Aorta (tissue), 5 donors: ENCODE data around the gene USH2A. TPM values are rescaled to one million over a fixed set of nuclear protein-coding genes. Genes with fewer than 3 reads are reported as not detected.

Experiments used
- ATAC-seq: fragments of 200-7000 bp; cut with Tn5 transposase; one replicate; pipeline ENCODE4 v1.9.1; 2022; ENCODE audit warnings: moderate library complexity; ENCODE audit not compliant: low FRiP score
- DNase-seq, 2 donors: peaks; one replicate each; pipeline ENCODE4 v3.0.0-alpha.2; 2020
- H3K27ac ChIP-seq, 2 donors: one replicate each; pipeline ENCODE4 v1.5.1; 2013; ENCODE audit warnings: low read length in 2 of 2, mild to moderate bottlenecking in 2 of 2, moderate library complexity in 2 of 2, control low read depth in 1 of 2, inconsistent platforms in 1 of 2, low read depth in 1 of 2
- H3K27me3 ChIP-seq, 2 donors: one replicate each; pipeline ENCODE4 v1.6.1; 2013; ENCODE audit warnings: control low read depth in 1 of 2, low read length in 1 of 2, mild to moderate bottlenecking in 1 of 2, moderate library complexity in 1 of 2; ENCODE audit not compliant: insufficient read depth in 2 of 2, control insufficient read depth in 1 of 2
- H3K36me3 ChIP-seq, 2 donors: one replicate each; pipeline ENCODE4 v1.6.1; 2013; ENCODE audit warnings: control low read depth in 1 of 2, low read length in 1 of 2, mild to moderate bottlenecking in 1 of 2; ENCODE audit not compliant: insufficient read depth in 2 of 2, control insufficient read depth in 1 of 2
- H3K4me1 ChIP-seq, 2 donors: one replicate each; pipeline ENCODE4 v1.6.1; 2013; ENCODE audit warnings: low read length in 2 of 2, control low read depth in 1 of 2, mild to moderate bottlenecking in 1 of 2, moderate library complexity in 1 of 2; ENCODE audit not compliant: insufficient read depth in 2 of 2, control insufficient read depth in 1 of 2
- H3K4me3 ChIP-seq, 2 donors: one replicate each; pipeline ENCODE4 v1.5.1; 2013; ENCODE audit warnings: low read length in 2 of 2, control low read depth in 1 of 2, mild to moderate bottlenecking in 1 of 2
- H3K9me3 ChIP-seq: one replicate; pipeline ENCODE4 v1.6.1; 2013; ENCODE audit warnings: mild to moderate bottlenecking, low read length; ENCODE audit not compliant: control insufficient read depth
- WGBS, 2 donors: extraction: QIAGEN DNeasy Blood & Tissue Kit; methylation state at CpG; one replicate each; pipeline ENCODE4 v1.1.7; 2013; 5-methylcytosine and 5-hydroxymethylcytosine counted together
- intact Hi-C, 2 donors: fragments of 100-400 bp; cut with DNase I; formaldehyde crosslinking; loops; one replicate each; pipeline versions ENCODE4 v1.14.2 to v1.15.0; 2022
- polyA plus RNA-seq, 2 donors: library from polyadenylated mRNA; stranded (reverse); fragments of 200-250 nt; gene quantifications; one replicate each; pipeline ENCODE4 v1.2.3, GENCODE V29; 2013
- total RNA-seq, 2 donors: library from RNA; stranded (reverse); fragmentation: NEBNext Ultra II Directional; extraction: Animal tissue kit (Norgen Biotek cat#: 25700); gene quantifications; one replicate each; pipeline ENCODE4 v1.2.1, GENCODE V29; 2021
- donor health status: healthy with polysubstance abuse.
- donor health status: Bipolar disorder and iron deficiency.
- donor health status: DM: no; HTN: no; CAD: no.
- donor health status: DM: no; HTN: no; CAD: no.
- donor health status: DM: yes; HTN: yes; CAD: no.

USH2A gene
- total and polyA plus RNA-seq, 4 donors, result 0.13 TPM; not detected in 3

DNA sequence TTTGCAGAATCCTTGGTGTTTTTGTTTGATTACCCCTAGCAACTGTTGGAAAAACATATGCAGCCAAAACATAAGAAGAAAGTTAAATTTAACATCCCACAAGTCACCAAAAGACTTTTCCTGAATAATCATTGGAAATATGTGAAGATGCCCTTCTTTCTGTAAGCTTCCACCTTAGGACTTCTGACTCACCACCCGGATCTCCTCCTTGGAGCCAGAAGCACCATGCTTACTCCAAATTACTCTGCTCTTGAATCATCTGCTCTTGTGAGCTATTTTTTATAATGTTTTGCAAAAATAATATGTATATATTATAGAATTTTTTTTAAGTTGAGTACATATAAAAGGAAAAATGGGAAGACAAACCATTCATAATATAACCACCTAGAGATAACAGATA is 464.4 kb downstream of the USH2A start:
- Histone ChIP-seq H3K27me3 (no peaks in the 10 kb centered on the region), H3K4me1 (no peaks in the 10 kb centered on the region), H3K4me3 (no peak overlapping the region), H3K36me3 (no peaks in the 10 kb centered on the region), H3K9me3 (no peaks in the 10 kb centered on the region), H3K27ac (no peak overlapping the region)
- DNase-seq (no peak), ATAC-seq (no peak)
- intact Hi-C loops, result no loop called here
- 64 to 74% methylated on average over 1 of the region's 1 CpG for WGBS, 2 donors

DNA sequence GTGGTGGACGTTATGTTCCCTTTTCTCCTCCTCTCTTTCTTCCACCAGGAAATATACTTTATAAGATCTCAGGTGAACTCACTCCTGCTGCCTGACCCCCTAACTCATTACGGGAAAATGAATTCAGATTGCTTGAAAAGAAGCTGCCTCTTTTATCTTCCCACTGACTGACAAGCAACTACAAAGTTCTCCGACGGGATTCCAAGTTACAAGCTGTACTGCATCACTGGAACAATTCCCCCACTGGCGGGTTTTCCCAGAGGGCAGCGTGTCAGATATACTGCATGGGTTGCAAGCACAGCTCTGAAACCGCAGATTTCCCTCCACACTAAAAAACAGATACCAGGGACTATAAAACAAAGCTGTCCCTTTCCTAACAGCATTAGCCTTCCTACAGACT is 465.6 kb downstream of the USH2A start:
- Histone ChIP-seq H3K9me3 (no peaks in the 10 kb centered on the region), H3K27me3 (no peaks in the 10 kb centered on the region), H3K36me3 (no peaks in the 10 kb centered on the region), H3K4me1 (no peaks in the 10 kb centered on the region), H3K27ac (no peak overlapping the region), H3K4me3 (no peak overlapping the region)
- intact Hi-C loops, result no loop called here
- 1 to 4% methylated on average over 7 of the region's 7 CpGs for WGBS, 2 donors
- DNase-seq (no peak), ATAC-seq (no peak)

DNA sequence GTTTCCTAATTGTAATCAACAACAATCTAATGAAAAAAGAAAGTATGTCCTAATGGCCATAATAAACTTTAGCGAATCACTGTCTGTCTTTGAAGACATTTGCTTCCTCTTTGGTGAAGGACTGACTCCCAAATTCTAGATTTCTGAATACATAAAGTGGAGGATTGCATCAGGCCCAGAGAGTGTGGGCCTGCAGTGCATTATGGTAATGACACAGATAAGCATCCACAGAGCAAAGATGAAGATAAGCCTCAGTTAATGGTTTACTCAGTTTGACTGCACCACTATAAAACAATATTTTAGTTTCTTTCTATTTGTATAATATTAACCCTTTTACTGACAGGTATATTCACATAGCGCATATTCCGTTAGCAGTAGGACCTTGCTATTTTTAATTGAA is 490.7 kb downstream of the USH2A start:
- intact Hi-C loops, result no loop called here
- Histone ChIP-seq H3K9me3 (no peaks in the 10 kb centered on the region), H3K4me1 (no peaks in the 10 kb centered on the region), H3K36me3 (no peaks in the 10 kb centered on the region), H3K4me3 (no peak overlapping the region), H3K27me3 (no peaks in the 10 kb centered on the region), H3K27ac (no peak overlapping the region)
- no peak for ATAC-seq
- DNase-seq, result no peak
- WGBS, 2 donors, result 89 to 97% methylated on average over 3 of the region's 3 CpGs

DNA sequence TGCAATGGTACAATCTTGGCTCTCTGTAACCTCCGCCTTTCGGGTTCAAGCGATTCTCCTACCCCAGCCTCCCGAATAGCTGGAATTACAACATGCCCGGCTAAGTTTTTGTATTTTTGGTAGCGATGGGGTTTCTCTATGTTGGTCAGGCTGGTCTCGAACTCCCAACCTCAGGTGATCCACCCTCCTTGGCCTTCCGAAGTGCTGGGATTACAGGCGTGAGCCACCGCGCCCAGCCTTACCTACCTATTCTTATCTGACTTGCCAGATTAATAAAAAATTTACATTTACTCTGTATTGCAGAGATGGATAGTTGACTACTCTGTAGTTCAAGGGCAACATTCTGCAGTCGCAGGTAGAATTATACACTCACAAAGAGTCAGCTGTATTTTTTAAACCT is 496.6 kb downstream of the USH2A start:
- ATAC-seq (no peak), DNase-seq (no peak)
- H3K4me3 ChIP-seq, result no peak overlapping the region
- no peak overlapping the region for H3K27ac ChIP-seq
- no peaks in the 10 kb centered on the region for H3K4me1 ChIP-seq
- H3K9me3 ChIP-seq, result no peaks in the 10 kb centered on the region
- intact Hi-C loops, result no loop called here
- H3K36me3 ChIP-seq, result no peaks in the 10 kb centered on the region
- WGBS, 2 donors, result 93 to 96% methylated on average over 12 of the region's 12 CpGs
- no peaks in the 10 kb centered on the region for H3K27me3 ChIP-seq

DNA sequence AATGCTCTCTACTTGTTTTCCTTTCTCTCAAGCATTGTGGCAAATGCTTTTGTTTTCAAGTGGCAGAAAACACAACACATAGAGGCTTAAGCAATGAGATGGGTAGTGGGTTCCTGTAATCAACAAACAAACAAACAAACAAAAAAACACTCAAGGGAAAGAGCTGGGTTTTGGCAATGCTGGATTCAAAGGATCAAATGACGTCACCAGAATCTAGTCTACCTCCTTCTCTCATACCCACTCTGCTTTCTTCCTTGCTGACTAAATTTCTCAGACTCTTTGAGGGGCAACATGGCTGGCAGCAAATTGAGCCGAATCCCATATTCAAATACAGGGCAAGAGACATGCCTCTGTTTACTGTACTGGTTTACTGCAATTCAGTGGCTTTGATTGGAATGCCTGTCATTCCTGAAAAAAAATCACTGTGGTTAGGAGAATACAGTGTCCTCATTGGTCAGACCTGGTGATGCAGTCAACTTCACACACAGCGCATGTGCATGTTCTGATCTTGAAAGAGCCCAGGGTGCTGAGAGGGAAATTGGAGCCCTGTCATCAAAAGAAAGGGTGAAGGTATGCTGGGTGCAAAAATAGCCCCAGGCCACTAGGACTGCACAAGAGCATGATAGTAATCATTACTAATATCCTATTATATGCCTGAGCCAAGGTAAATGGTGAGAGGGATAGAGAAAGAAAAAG is 500.0 kb downstream of the USH2A start:
- Histone ChIP-seq H3K9me3 (no peaks in the 10 kb centered on the region), H3K27me3 (no peaks in the 10 kb centered on the region), H3K4me3 (no peak overlapping the region), H3K27ac (no peak overlapping the region), H3K36me3 (no peaks in the 10 kb centered on the region), H3K4me1 (no peaks in the 10 kb centered on the region)
- ATAC-seq (no peak), DNase-seq (no peak)
- WGBS, 2 donors, result 50% methylated on average over 3 of the region's 3 CpGs
- intact Hi-C loops, result no loop called here

DNA sequence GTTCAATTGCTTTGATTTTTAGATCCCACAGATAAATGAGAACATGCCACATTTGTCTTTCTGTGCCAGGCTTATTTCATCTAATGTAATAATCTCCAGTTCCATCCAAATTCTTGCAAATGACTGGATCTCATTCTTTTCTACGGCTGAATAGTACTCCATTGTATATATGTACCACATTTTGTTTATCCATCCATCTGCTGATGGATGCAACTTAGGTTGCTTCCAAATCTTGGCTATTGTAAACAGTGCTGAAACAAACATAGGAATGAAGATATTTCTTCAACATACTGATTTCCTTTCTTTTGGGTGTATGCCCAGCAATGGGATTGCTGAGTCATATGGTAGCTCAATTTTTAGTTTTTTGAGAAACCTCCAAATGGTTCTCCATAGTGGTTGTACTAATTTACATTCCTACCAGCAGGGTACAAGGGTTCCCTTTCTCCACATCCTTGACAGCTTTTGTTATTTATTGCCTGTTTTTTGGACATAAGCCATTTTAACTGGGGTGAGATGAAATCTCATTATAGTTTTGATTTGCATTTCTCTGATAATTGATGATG is 511.8 kb downstream of the USH2A start:
- ATAC-seq, result no peak
- no peaks in the 10 kb centered on the region for H3K36me3 ChIP-seq
- H3K27ac ChIP-seq, result no peak overlapping the region
- peaks cover 0 to 3% of the 10 kb centered on the region in 2 donors for H3K27me3 ChIP-seq
- no peak for DNase-seq
- intact Hi-C loops, result no loop called here
- H3K9me3 ChIP-seq, result no peaks in the 10 kb centered on the region
- H3K4me1 ChIP-seq, result no peaks in the 10 kb centered on the region
- 92 to 94% methylated on average over 1 of the region's 1 CpG for WGBS, 2 donors
- H3K4me3 ChIP-seq, result no peak overlapping the region

DNA sequence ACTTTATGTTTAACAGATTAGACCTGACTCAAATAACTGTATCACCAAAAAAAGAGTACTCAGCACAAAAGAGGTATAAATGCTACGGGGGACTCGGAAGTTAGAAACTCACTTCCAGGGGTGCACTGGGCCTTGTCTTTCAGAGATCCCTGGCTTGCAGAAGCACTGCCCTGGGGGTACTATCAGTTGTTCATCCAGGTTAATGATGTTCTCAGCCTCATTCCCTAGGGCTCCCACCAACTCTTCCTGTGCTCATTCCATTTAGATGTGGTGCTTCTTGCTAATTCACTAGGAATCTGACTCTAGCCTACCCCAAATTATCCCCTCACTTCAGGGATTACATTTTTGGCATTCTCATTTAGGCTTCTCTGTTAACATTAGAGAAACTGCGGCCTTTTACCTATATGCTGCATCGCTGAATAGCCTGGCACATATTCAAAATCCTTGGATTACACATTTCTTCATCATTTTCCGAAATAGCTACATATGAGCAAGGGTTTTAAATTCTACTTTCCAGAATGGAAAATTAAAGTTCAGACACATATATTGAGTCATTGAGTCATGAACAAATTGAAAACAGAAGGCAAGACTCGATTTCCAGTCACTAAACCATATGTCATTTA is 517.6 kb downstream of the USH2A start:
- DNase-seq (no peak), ATAC-seq (no peak)
- Histone ChIP-seq H3K9me3 (no peaks in the 10 kb centered on the region), H3K4me1 (no peaks in the 10 kb centered on the region), H3K27ac (no peak overlapping the region), H3K27me3 (peaks cover 0 to 3% of the 10 kb centered on the region in 2 donors), H3K4me3 (no peak overlapping the region), H3K36me3 (no peaks in the 10 kb centered on the region)
- WGBS, 2 donors, result 72 to 80% methylated on average over 6 of the region's 6 CpGs
- intact Hi-C loops, result no loop called here

DNA sequence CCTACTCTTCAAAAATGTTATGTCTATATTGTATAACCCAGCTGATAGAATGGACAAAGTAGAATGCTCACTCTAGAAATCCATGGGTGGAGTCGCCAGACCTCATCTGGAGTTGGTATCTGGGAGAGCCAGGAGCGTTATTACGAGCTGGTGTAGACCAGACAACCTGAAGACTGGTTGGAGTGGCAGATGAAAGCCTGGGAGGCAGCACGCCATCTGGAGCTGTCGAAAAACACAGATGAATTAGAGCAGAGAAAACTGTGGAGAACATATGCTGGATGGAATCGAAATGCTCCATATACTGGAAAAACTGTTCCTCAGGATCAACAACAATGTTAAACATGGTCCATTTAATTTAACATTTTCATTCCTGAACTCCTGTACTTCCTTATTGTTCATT is 522.6 kb downstream of the USH2A start:
- Histone ChIP-seq H3K27ac (no peak overlapping the region), H3K36me3 (no peaks in the 10 kb centered on the region), H3K4me1 (no peaks in the 10 kb centered on the region), H3K4me3 (no peak overlapping the region), H3K9me3 (no peaks in the 10 kb centered on the region), H3K27me3 (no peaks in the 10 kb centered on the region)
- intact Hi-C loops, result no loop called here
- DNase-seq (no peak), ATAC-seq (no peak)
- WGBS, 2 donors, result 40 to 53% methylated on average over 6 of the region's 6 CpGs

DNA sequence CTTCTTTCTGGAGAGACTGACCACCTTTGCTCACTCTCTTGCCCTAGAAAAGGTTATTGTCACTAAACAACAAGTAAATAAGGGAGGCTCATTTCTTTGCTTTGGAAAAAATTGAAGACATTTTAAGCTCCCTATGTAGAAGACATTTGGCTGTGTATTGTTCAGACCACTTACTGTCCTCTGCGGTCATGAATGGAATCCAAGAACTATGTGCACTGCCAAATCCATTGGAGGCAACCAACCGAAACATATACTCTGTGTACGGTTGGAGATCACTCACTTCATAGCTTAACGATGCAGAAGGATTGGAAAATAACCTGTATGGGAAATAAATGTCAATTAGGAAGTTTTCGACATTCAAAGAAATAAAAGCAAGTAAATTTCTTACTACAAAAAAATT is 523.3 kb downstream of the USH2A start:
- no peaks in the 10 kb centered on the region for H3K4me1 ChIP-seq
- no peaks in the 10 kb centered on the region for H3K27me3 ChIP-seq
- no peaks in the 10 kb centered on the region for H3K36me3 ChIP-seq
- 89% methylated on average over 5 of the region's 5 CpGs for WGBS, 2 donors
- DNase-seq (no peak), ATAC-seq (no peak)
- H3K4me3 ChIP-seq, result no peak overlapping the region
- intact Hi-C loops, result no loop called here
- no peaks in the 10 kb centered on the region for H3K9me3 ChIP-seq
- no peak overlapping the region for H3K27ac ChIP-seq
